Loucy (cell line): Measurements from ENCODE around the gene DNAH9.

Experiments
- H2AFZ ChIP-seq: fragments of 200-600 bp; sonication (generic); 2 replicates; pipeline ENCODE4 v1.6.0; 2016; ENCODE audit warnings: antibody characterized with exemption, mild to moderate bottlenecking, low read length, moderate library complexity
- H3F3A ChIP-seq: fragments of 200-600 bp; 2 replicates; pipeline ENCODE4 v1.6.0; 2016; ENCODE audit warnings: antibody characterized with exemption, low read depth, mild to moderate bottlenecking
- H3K27me3 ChIP-seq: fragments of 200-600 bp; sonication (generic); 2 replicates; pipeline ENCODE4 v1.6.1; 2014; ENCODE audit warnings: low read length, mild to moderate bottlenecking; ENCODE audit not compliant: insufficient read depth, poor library complexity, severe bottlenecking
- H3K36me3 ChIP-seq: fragments of 200-600 bp; sonication (generic); 2 replicates; pipeline ENCODE4 v1.6.1; 2016; ENCODE audit warnings: low read length; ENCODE audit not compliant: insufficient read depth
- H3K4me1 ChIP-seq: fragments of 200-600 bp; sonication (generic); 2 replicates; pipeline ENCODE4 v1.5.1; 2014; ENCODE audit warnings: low read length, mild to moderate bottlenecking; ENCODE audit not compliant: insufficient read depth, poor library complexity, severe bottlenecking
- H3K4me2 ChIP-seq: fragments of 200-600 bp; sonication (generic); 2 replicates; pipeline ENCODE4 v1.6.0; 2014; ENCODE audit warnings: antibody characterized with exemption, low read length, low read depth, mild to moderate bottlenecking; ENCODE audit not compliant: poor library complexity, severe bottlenecking
- H3K4me3 ChIP-seq: fragments of 200-600 bp; sonication (generic); 2 replicates; pipeline ENCODE4 v1.5.1; 2014; ENCODE audit warnings: low read length, mild to moderate bottlenecking, mixed read lengths; ENCODE audit not compliant: poor library complexity, severe bottlenecking
- H3K79me2 ChIP-seq: fragments of 200-600 bp; sonication (generic); 2 replicates; pipeline ENCODE4 v1.6.1; 2014; ENCODE audit warnings: low read length; ENCODE audit not compliant: insufficient read depth
- H3K9ac ChIP-seq: fragments of 200-600 bp; sonication (generic); 2 replicates; pipeline ENCODE4 v1.6.0; 2014; ENCODE audit warnings: mild to moderate bottlenecking, low read depth, low read length, moderate library complexity; ENCODE audit not compliant: poor library complexity, severe bottlenecking
- H3K9me2 ChIP-seq: fragments of 200-600 bp; sonication (generic); replicated peaks from 2 replicates; pipeline ENCODE4 v1.6.1; 2016; ENCODE audit warnings: low read depth, low read length, mixed read lengths
- H3K9me3 ChIP-seq: fragments of 200-600 bp; sonication (generic); 2 replicates; pipeline ENCODE4 v1.6.1; 2014; ENCODE audit warnings: mild to moderate bottlenecking, antibody characterized with exemption, low read length, low read depth; ENCODE audit not compliant: insufficient read depth
- H4K20me1 ChIP-seq: fragments of 200-600 bp; sonication (generic); 2 replicates; pipeline ENCODE4 v1.6.0; 2014; ENCODE audit warnings: antibody characterized with exemption, low read length, mild to moderate bottlenecking; ENCODE audit not compliant: insufficient read depth, poor library complexity, severe bottlenecking
- EZH2phosphoT487 ChIP-seq: fragments of 200-600 bp; IDR thresholded peaks from 2 replicates; pipeline ENCODE4 v1.6.1; 2018; ENCODE audit warnings: antibody characterized with exemption, mild to moderate bottlenecking, moderate library complexity, borderline replicate concordance
- TF ChIP-seq, protein P1 (sequence below): fragments of 200-600 bp; sonication (generic); conservative IDR thresholded peaks from 2 replicates; pipeline ENCODE4 v1.5.1; 2014; ENCODE audit warnings: mild to moderate bottlenecking, antibody characterized with exemption, low read length

The DNAH9 gene

DNA sequence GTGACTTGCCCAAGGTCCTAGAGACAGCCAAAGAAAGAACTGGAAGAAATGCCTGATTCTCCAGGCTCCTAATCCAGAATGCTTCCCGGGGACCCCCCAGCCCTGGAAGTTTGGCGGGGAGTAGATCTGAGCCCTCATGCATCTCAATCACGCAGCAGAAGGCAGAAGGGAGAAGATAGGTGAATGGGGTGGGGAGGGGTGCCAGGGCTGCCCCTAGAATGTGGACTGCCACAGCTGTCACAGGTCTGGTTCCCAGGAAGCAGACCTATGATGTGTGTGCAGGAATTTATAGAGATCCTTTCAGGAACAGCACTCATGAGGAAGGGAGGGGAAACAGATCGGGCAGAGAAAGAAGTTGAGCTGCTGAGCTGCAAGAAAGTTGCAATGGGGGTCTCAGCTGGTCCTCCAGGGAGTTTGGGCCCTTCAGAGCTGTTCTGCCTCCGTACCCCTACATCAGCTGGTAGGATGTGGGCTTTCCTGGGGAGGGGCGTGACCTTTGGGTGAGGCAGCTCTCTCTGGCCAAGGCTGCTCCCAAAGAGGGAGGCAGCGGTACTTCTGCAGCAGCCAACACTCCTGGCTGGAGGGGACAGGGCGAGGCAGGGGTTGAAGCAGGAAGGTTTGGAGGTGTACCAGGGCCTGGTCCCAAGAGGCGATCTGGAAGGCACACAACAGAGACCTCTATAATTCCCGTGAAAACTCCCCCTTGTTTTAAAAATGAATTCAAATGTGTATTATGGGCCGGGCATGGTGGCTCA lies 43.4 kb downstream of the DNAH9 start:
- H3K9ac ChIP-seq, result no peak overlapping the region
- no peak overlapping the region for H2AFZ ChIP-seq
- H3K79me2 ChIP-seq, result no peaks in the 10 kb centered on the region

DNA sequence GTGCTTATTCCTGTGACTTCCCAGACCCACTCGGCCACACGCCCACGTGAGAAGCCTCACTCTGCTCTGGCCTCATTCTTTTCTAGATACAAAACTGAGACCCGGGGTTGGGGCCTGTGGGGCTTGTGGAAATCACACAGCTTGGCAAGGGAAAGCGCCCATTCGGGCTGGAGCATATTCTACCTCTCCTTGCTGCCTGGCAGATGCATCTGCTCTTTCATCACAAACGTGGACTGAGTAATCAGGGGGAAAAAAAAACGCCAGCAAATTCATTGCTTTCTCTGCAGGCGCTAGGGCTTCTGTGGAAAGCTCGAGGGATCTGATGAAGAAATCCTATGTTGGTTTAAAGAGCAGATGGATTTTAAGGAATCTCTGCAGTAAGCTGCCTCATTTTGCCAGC lies 44.4 kb downstream of the DNAH9 start:
- Histone ChIP-seq H3K4me3 (no peak overlapping the region), H3K79me2 (no peaks in the 10 kb centered on the region), H3K9me3 (no peaks in the 10 kb centered on the region; the same call in 1 of the 2 replicates), H3K27me3 (no peaks in the 10 kb centered on the region), H3K36me3 (no peaks in the 10 kb centered on the region), H3K4me1 (no peaks in the 10 kb centered on the region), H2AFZ (no peak overlapping the region), H3F3A (no peaks in the 10 kb centered on the region), H3K4me2 (no peak overlapping the region), H3K9me2 (no peaks in the 10 kb centered on the region; the same call in 1 of the 2 replicates), H3K9ac (no peak overlapping the region), H4K20me1 (no peaks in the 10 kb centered on the region)
- TF ChIP-seq, protein P1, sequence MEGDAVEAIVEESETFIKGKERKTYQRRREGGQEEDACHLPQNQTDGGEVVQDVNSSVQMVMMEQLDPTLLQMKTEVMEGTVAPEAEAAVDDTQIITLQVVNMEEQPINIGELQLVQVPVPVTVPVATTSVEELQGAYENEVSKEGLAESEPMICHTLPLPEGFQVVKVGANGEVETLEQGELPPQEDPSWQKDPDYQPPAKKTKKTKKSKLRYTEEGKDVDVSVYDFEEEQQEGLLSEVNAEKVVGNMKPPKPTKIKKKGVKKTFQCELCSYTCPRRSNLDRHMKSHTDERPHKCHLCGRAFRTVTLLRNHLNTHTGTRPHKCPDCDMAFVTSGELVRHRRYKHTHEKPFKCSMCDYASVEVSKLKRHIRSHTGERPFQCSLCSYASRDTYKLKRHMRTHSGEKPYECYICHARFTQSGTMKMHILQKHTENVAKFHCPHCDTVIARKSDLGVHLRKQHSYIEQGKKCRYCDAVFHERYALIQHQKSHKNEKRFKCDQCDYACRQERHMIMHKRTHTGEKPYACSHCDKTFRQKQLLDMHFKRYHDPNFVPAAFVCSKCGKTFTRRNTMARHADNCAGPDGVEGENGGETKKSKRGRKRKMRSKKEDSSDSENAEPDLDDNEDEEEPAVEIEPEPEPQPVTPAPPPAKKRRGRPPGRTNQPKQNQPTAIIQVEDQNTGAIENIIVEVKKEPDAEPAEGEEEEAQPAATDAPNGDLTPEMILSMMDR, result no peak

More for the DNA sequence above, 43.4 kb downstream of the DNAH9 start:
- Histone ChIP-seq H3F3A (no peaks in the 10 kb centered on the region), H3K36me3 (no peaks in the 10 kb centered on the region), H3K27me3 (no peaks in the 10 kb centered on the region), H3K9me3 (no peaks in the 10 kb centered on the region; the same call in 1 of the 2 replicates), H3K4me3 (no peak overlapping the region), H4K20me1 (no peaks in the 10 kb centered on the region), H3K4me2 (no peak overlapping the region), H3K4me1 (no peaks in the 10 kb centered on the region), H3K9me2 (no peaks in the 10 kb centered on the region)
- TF ChIP-seq, protein P1, result no peak
- no peak for TF ChIP-seq EZH2phosphoT487

DNA sequence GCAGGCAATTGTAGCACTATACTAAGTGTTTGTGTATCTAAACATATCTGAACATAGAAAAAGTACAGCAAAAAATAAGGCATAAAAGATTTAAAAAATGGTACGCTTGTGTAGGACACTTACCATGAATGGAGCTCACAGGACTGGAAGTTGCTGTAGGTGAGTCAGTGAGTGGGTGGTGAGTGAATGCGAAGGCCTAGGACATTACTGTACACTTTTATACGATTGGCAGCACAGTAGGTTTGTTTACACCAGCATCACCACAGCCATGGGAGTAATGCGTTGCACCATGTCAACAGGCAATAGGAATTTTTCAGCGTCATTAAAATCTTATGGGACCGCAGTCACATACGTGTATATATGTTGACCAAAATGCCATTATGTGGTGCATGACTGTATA lies 45.6 kb downstream of the DNAH9 start:
- Histone ChIP-seq H2AFZ (no peak overlapping the region), H3K79me2 (no peaks in the 10 kb centered on the region), H3F3A (no peaks in the 10 kb centered on the region), H3K4me2 (no peak overlapping the region), H3K36me3 (no peaks in the 10 kb centered on the region), H3K9me3 (no peaks in the 10 kb centered on the region; the same call in 1 of the 2 replicates), H4K20me1 (no peaks in the 10 kb centered on the region), H3K9ac (no peak overlapping the region), H3K27me3 (no peaks in the 10 kb centered on the region), H3K4me3 (no peak overlapping the region), H3K9me2 (no peaks in the 10 kb centered on the region; the same call in 1 of the 2 replicates), H3K4me1 (no peaks in the 10 kb centered on the region)
- no peak for TF ChIP-seq EZH2phosphoT487
- TF ChIP-seq, protein P1, result no peak
